ENCODE results near the gene PLCG2.
"Not testable (repeated sequence)": the region's sequence is repeated elsewhere in the genome, so short reads cannot be mapped to it uniquely, and the experiment has no call there.

The PLCG2 gene

DNA sequence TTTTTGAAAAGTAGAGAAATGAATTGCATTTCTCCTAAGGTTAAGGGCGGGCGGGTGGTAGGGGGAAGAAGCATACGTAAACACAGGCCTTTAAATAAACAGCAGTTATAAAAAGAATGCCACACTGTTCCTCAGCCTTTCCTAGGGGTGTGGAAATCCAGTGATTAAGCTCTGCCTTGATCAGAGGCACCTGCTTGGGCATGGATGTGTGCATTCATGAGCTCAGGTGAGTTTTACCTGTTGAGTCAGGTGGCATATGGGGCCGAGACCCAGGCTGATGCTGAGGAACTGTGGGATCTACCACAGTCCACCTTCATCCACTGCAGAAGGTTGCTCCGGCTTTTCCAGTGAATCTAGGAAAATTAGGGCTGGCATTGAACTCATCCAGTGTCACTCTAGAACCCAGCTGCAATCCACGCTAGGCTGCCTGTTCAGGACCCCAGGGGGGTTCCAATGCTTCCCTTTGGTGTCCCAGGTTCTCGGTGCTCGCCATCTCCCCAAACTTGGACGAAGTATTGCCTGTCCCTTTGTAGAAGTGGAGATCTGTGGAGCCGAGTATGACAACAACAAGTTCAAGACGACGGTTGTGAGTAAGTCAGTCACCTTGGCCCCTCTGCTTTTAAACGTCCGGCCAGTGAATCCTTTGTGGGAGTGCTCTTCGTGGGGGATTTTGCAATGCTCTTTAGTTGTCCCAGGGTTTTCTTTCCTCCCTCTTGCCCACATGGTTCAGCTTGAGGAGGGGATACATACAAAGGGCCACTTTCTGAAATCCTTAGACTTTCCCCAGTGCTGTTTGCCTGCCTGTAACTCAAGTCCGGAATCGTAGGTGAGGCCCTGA lies 159.5 kb downstream of the PLCG2 start:
- DNase-seq (ENCODE audit: low read depth in 2 of 2) = no peak

DNA sequence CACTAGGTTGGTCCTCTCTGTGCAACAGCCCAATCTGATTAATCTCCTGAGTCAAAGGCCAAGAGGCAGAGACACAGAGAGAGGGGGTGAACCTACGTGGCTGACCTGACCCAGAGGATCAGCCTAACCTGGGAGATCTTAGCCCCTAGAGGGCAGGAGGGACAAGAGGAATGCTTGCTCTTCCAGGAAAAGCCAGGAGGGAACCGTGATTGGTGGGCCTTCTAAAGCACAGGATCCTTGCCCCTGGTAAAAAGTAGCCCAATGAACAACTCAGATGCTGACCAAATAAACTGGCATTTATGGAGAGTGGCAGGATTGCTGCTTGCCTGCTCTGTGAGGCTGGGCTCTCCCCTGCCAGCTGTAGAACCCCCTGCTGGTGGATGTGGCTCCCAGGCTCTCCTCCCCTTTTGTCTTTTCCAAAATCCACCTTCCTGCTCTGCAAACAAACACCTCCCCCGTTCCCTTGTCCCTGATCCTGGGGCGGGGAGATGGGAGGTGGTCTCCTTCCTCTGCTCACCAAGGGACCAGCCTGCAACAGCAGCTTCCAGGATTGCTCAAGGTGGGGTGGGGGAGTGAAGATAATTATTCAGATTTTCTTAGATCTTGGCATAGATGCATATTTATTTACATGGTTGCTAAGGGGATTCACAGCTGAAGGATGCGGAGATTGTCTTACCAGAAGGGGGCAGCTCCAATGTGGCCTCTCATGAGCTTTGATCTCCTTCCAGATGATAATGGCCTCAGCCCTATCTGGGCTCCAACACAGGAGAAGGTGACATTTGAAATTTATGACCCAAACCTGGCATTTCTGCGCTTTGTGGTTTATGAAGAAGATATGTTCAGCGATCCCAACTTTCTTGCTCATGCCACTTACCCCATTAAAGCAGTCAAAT lies 160.3 kb downstream of the PLCG2 start:
- no peak for DNase-seq (ENCODE audit: low read depth in 2 of 2)

DNA sequence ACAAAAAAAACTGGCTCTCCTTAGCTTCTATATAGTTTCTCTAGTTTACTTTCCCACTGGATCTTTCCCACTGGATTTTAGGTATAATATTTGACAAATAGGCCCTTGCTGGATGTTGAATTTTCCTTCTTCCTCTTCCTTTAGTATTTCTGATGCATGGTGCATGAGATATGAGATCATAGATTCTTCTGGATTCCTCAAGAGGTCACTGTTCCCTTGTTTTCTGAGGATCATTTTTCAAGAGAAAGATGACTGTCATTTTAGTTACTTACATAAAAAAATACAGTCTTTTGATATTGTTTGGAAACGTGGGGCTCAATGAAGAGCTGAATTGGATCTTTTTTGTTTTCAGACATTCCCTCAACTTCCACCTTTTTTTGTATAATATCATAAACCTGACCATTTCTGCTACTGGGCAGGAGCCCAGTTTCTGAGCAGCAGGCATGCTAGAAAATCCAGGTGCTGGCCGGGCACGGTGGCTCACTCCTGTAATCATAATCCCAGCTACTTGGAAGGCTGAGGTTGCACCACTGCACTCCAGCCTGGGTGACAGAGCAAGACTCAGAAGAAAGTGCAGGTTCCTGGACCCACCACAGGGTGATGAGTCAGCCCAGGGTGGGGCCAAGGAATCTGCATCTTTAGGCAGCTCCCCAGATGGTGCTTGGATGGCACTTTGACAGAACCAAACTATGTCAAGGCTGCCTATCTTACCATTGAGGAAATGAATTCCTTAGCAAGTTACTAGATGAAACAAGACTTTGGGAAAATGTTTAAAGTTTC lies 161.9 kb downstream of the PLCG2 start:
- no peak for DNase-seq (ENCODE audit: low read depth in 2 of 2)

DNA sequence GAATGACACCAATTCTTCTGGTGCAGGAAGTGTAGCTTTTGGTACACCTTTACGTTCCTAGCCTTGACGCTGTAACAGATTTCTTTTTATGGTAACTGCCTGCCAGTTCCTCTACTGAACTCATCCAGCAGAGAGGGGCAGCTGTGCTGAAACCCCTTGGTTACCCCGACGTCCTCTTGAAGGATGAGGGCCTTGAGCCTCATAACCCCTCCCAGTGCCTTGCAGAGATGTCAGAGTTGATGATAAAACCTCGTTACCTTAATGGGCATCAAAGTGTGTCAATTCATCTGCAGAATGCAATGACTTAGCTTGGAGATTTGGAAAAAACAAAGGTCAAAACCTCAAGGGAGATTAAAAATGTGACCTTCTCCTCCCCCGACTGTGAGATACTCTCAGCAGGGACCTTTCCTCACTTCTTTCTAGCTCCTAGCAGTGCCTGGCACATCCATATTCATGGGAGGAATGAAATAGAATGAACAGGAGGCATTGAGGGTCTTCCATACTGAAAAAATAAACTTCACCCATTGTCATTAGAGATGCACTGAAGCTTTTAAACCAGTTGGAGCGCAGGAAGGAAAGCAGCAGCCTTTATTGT lies 163.0 kb downstream of the PLCG2 start:
- no peak for DNase-seq (ENCODE audit: low read depth in 2 of 2)

DNA sequence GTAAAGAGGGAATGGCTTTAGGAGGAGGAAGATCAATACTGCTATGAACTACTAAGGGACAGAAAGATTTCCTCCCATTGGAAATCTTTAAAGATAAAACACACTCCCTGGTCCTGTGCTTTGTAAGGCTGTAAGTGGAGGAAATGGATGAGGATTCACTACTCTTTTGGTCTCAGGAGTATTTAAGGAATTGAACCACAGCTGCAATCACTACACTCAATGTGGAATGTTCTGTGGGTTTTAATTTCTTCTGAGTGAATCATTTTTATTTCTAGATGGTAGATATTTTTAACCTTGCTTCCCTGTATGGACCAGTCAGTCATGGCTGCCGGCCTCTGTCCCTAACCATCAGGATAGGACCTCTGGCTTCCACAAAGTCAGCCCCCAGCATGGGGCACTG lies 166.6 kb downstream of the PLCG2 start:
- DNase-seq (ENCODE audit: low read depth in 2 of 2) = no peak

DNA sequence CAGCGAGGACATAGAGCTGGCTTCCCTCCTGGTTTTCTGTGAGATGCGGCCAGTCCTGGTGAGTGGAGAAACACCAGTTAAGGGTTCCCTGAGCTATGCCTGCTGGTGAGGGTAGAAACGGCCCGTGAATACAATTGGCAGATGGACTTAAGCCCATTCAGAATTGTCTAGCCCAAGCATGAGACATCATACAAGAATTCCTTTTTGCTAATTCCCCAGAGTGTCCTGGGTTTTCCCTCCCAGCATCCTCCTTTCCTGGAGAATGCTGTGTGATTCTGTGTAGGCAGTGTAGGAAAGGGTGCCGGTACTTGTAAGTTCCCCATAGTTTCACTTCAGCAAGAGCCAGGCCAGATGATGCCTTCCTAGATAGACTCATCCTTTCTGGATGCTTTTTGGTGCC lies 167.1 kb downstream of the PLCG2 start:
- no peak for DNase-seq (ENCODE audit: low read depth in 2 of 2)

DNA sequence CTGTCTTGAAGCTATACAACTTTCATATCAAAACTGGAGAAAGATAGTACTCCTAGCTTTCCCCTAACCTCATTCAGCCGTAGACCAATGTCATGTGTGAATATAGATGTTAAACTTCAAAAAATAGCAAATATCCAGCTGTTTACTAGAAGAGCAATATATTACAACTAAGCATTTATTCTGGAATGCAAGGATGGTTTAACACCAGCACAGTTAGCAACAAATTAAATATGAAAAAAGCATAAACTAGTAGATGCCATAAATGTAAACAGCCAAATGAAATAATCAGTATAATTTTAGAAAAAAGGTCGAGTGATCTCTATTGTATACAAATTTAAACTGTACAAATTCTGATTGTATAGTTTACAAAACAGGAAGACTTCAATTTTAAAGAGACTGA lies 172.5 kb downstream of the PLCG2 start:
- no peak for DNase-seq (ENCODE audit: low read depth in 2 of 2)

DNA sequence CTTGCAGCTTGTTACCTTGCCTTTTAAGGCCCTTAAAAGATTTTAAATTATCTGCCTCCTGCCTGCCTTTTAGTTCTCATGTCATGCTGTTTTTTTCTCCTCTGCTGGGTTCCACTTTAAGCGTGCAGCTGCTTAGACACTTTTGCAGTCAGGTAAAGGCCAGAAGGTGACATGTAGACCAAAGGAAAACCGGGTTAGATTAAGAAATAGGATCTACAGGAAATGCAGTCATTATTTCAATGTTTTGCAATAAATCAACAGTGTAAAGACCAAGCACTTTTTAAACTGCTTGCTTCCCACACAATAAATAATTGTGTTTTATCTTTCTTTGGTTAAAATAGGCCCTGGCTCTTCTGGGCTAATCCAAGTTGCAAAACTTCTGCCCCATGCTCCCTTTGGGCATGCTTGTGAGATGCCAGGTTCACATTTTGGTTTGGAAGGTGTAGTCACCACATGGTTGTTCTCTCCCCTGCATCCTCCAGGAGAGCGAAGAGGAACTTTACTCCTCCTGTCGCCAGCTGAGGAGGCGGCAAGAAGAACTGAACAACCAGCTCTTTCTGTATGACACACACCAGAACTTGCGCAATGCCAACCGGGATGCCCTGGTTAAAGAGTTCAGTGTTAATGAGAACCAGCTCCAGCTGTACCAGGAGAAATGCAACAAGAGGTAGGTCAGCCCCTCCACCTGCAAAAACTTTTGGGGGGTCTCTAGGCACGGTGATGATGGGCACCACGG lies 177.3 kb downstream of the PLCG2 start:
- no peak for DNase-seq (ENCODE audit: low read depth in 2 of 2)

DNA sequence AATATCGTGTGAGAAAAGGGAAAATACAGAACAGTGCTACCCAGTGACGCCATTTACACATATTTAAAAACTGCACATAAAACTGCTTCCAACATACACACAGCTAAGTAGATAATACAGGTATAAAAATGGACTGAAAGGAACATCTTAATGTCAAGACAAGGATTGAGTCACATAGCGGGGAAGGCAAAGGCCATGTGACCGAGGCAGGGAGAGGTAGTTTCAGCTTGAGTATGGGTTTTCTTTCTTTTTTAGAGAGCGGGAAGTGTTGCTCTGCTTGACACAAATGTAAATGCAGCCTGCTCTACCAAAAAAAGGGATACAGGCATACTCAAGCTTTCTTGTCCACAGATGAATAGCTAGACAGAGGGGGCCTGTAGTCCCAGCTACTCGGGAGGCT lies 185.7 kb downstream of the PLCG2 start:
- no peak for DNase-seq (ENCODE audit: low read depth in 2 of 2)

DNA sequence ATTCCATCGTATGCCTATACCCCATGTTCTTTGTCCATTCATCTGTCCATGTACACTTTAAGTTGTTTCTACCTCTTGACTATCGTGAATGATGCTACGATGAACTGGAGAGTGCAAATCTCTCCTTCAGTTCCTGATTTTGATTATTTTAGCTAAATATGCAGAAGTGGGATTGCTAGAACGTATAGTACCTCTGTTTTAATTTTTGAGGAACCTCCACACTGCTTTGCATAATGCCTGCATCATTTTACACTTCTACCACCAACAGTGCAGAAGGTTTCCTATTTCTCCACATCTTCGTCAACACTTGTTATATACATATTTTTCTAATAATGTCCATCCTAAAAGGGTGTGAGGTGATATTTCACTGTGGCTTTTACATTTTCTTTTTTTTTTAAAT lies 188.3 kb downstream of the PLCG2 start:
- no peak for DNase-seq (ENCODE audit: low read depth in 2 of 2)

DNA sequence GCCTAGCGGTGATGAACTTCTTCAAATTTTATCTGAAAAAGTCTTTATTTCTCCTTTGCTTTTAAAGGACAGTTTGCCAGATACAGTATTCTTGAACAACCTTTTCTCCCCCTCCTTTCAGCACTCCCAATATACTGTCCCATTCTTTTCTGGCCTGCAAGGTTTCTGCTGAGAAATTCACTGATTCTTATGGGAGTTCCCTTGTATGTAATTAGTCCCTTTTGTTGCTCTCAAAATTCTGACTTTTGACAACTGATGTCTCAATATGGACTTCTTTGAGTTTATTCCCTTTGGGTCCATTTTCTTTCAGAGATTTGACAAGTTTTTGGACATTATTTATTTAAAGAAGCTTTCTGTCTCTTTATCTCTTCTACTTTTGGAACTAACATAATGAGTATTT lies 192.8 kb downstream of the PLCG2 start:
- no peak for DNase-seq (ENCODE audit: low read depth in 2 of 2)

DNA sequence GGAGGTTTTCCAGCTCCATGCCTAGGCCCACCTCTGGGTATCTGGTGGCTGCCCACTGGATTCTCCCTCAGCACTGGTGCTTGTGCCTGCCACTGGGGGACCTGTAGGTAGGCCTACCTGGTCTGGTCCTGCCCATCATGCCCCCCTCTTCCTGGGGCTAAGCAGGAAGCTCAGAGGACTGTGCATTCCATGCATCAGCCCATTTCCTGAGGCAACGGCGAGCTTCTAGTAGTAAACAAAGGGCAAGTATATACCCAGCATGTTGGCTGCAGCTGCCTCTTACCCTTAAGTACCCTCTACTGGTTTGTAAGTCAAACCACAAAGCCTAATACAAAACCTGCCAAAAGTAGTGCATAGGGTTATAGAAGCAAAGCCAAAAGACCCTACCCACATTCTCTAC lies 194.6 kb downstream of the PLCG2 start:
- no peak for DNase-seq (ENCODE audit: low read depth in 2 of 2)

DNA sequence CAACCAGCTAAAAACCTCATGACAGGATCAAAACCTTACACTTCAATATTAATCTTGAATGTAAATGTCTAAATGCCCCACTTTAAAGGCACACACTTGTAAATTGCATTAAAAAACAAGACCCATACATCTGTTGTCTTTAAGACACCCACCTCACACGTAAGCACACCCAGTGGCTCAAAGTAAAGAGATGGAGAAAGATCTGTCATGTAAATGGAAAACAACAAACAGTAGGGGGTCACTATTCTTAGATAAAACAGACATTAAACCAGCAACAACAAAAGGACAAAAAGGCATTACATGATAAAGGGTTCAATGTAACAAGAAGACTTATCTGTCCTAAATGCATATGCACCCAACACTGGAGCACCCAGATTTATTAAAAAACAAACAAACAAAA lies 196.5 kb downstream of the PLCG2 start:
- no peak for DNase-seq (ENCODE audit: low read depth in 2 of 2)

DNA sequence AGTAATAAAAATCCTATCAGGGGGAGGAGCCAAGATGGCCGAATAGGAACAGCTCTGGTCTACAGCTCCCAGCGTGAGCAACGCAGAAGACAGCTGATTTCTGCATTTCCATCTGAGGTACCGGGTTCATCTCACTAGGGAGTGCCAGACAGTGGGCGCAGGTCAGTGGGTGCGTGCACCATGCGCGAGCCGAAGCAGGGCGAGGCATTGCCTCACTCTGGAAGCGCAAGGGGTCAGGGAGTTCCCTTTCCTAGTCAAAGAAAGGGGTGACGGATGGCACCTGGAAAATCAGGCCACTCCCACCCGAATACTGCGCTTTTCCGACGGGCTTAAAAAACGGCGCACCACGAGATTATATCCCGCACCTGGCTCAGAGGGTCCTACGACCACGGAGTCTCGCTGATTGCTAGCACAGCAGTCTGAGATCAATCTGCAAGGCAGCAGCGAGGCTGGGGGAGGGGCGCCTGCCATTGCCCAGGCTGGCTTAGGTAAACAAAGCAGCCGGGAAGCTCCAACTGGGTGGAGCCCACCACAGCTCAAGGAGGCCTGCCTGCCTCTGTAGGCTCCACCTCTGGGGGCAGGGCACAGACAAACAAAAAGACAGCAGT lies 198.3 kb downstream of the PLCG2 start:
- DNase-seq (ENCODE audit: low read depth in 2 of 2) = not testable (repeated sequence)

DNA sequence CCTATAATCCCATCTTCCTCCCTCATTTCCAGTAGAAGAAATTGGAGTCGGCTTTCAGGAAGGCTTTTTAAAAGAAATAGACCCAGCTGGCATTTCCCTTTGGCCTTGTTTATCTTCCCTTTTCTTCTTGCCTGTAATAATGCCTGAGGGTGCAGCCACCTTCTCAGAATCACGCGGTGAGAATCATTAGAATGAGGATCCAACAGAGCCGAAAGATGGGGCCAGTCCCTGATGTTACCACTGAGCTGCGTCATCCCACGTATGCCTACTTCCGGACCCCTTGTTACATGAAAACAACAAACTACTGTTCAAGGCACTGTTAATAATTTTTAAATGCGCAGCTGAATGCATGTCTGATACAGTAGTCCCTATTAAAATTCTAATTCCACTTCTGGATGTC lies 208.0 kb downstream of the PLCG2 start:
- DNase-seq (ENCODE audit: low read depth in 2 of 2) = no peak

DNA sequence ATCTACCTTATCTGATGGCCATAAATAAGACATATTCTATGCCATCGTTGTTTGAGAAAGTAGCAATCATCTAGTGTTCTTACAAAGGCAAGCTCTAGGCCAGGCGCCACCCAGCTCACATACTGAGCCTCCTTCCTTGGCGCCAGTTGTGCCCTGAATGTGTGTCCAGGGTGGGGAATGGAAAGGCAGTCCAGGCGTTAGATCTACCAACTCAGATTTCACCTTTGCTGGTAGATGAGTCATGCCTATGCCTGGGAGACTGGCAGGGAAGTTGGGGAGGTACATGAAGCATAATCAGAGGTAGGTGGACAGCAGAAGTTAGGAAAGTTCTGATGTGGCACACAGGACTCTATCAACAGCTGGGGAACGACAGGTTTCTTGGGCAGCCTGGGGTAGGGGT lies 208.6 kb downstream of the PLCG2 start:
- no peak for DNase-seq (ENCODE audit: low read depth in 2 of 2)

DNA sequence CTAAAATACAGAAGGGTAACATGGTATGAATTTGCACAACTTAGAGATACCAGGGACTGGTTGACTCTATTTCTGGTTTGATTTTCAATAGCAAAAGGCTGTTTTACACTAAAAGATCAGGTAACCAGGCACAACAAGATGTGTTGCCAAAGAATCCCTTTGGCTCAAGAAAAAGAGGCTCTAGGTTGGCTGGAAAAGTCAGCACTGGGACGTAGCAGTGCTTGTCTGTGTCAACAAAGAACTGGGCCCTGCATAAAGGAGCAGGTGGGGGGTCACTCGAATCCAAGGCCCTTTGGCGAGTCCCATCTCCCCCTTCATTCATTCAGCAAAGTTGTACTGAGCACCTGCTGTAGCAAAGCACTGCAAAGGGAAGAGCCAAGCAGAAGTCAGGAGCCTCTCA lies 213.8 kb downstream of the PLCG2 start:
- DNase-seq (ENCODE audit: low read depth in 2 of 2) = no peak

DNA sequence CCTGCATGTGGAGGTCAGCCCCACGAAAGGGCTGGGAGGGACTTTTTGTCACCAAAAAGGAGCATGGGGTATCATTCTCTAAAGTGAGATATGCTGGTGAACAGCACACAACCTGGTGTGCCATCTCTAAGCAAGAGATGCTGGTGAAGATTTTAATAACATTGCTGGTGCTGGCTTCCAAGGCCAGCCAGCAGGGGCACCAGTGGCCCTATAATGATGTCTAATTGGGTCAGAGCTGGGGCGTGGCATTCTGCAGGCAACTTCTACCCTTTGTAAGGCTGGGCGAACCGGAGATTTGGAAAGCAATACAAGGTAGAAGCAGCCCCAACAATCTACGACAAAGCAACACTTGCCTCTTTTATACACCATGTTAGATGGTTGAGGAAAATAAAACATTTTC lies 215.4 kb downstream of the PLCG2 start:
- DNase-seq (ENCODE audit: low read depth in 2 of 2) = no peak

DNA sequence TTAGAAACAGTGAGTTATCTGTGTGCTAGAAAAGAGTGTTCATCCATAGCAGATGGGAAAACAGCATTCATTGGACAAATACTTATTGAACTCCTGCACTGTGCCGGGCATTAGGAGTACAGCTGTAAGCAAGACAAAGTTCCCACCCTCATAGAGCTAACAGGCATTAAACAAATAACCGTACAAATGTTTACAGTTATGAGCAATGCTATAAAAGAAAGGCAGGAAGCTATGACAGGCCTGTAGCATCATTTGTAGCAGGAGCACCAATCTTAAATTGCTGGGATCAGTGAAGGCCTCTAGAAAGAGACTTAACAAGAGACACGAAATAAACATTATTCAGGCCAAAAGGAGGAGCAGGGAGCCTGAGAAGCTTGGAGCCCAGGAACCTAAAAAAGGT lies 216.6 kb downstream of the PLCG2 start:
- no peak for DNase-seq (ENCODE audit: low read depth in 2 of 2)

DNA sequence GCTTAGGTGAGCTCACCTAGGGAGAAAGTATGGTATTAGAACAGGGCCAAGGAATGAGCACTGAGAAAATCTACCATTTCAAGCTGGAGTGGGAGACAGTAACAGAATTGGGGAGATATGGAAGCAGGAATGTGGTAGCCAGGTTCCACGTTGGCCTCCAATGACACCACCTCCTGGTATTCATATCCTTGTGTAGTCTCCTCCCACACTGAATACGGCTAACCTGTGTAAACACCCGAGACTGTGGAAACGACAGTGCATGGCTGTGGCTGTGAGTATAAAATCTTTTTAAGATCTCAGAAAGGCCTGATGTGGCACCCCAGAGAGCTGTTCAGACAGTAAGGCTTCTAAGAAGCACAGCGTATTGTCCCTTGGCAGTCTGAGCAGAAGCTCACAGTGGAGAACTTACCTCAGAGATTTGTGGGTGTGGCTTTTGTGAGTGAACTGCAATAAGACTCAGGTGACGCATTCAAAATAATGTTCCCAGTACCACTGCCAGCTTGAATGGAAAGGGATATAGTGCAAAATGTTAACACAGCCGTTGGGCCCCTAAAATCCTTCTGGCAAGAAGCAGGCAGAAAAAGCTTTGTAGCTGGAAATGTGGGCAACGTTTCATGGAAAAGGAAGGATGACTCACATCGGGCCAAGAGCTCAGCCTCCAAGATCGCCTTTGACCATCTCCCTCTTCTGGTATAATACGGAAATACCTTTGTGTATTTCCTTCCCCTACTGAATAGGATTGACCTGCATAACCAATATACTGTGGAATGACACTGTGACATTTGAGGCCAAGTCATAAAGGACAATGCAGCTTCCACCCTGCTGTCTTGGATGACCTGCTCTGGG lies 217.8 kb downstream of the PLCG2 start:
- no peak for DNase-seq (ENCODE audit: low read depth in 2 of 2)

Data from stimulated activated CD8-positive, alpha-beta memory T cell treated with anti-CD3 and anti-CD28 coated beads, Interleukin-15, amount 100 ng/mL, for 4 hours (primary cell).